HG02798 (cell line): ENCODE measurements around the gene GDA.
A peak's percentile ranks its signal among the peaks of the same experiment; 100 is the strongest.

Source experiments
- ATAC-seq: cut with Tn5 transposase; IDR thresholded peaks from one replicate; pipeline ENCODE4 v1.9.1; 2021; ENCODE audit warnings: mild to moderate bottlenecking; ENCODE audit not compliant: unreplicated experiment, poor library complexity

Gene GDA

GRCh38 chr9:72149231-72149975 lies at the start of gene GDA:
GDA (plus strand) TSS chr9:72149440; CDS start chr9:72149560, 120 bp downstream.
- peak; percentile 37 for ATAC-seq

GRCh38 chr9:72102520-72102919 lies 46.7 kb upstream of the GDA start:
- ATAC-seq = no peak

GRCh38 chr9:72113056-72113455 lies 36.2 kb upstream of the GDA start:
- no peak for ATAC-seq

GRCh38 chr9:72119853-72120252 lies 29.4 kb upstream of the GDA start:
- ATAC-seq = peak; percentile 37

- no peak for ATAC-seq
Measured at GRCh38 chr9:72124947-72125346, 24.3 kb upstream of the GDA start.

- ATAC-seq = no peak
Measured at GRCh38 chr9:72127753-72128152, 21.5 kb upstream of the GDA start.

- ATAC-seq = no peak
Measured at GRCh38 chr9:72128526-72128925, 20.7 kb upstream of the GDA start.

- ATAC-seq = no peak
Measured at GRCh38 chr9:72129271-72130156, 19.7 kb upstream of the GDA start.

GRCh38 chr9:72130321-72130720 lies 18.9 kb upstream of the GDA start:
- no peak for ATAC-seq

GRCh38 chr9:72131206-72131605 lies 18.0 kb upstream of the GDA start:
- ATAC-seq = no peak

- no peak for ATAC-seq
Measured at GRCh38 chr9:72132052-72132451, 17.2 kb upstream of the GDA start.

- no peak for ATAC-seq
Measured at GRCh38 chr9:72133365-72134035, 15.7 kb upstream of the GDA start.

GRCh38 chr9:72134801-72135200 lies 14.4 kb upstream of the GDA start:
- ATAC-seq = no peak

- ATAC-seq = no peak
Measured at GRCh38 chr9:72137697-72138365, 11.4 kb upstream of the GDA start.

GRCh38 chr9:72139226-72139625 lies 10.0 kb upstream of the GDA start:
- no peak for ATAC-seq

- no peak for ATAC-seq
Measured at GRCh38 chr9:72140586-72140985, 8.7 kb upstream of the GDA start.

GRCh38 chr9:72141484-72141883 lies 7.8 kb upstream of the GDA start:
- ATAC-seq = no peak

GRCh38 chr9:72144756-72145492 lies 4.3 kb upstream of the GDA start:
- no peak for ATAC-seq

GRCh38 chr9:72145733-72146505 lies 3.3 kb upstream of the GDA start:
- no peak for ATAC-seq
